GM19328 (cell line): ENCODE data around the gene IL12RB2.

Experiments
- ATAC-seq: cut with Tn5 transposase; IDR thresholded peaks from one replicate; pipeline ENCODE4 v1.9.1; 2021; ENCODE audit warnings: mild to moderate bottlenecking, moderate library complexity; ENCODE audit not compliant: unreplicated experiment

The IL12RB2 gene

DNA sequence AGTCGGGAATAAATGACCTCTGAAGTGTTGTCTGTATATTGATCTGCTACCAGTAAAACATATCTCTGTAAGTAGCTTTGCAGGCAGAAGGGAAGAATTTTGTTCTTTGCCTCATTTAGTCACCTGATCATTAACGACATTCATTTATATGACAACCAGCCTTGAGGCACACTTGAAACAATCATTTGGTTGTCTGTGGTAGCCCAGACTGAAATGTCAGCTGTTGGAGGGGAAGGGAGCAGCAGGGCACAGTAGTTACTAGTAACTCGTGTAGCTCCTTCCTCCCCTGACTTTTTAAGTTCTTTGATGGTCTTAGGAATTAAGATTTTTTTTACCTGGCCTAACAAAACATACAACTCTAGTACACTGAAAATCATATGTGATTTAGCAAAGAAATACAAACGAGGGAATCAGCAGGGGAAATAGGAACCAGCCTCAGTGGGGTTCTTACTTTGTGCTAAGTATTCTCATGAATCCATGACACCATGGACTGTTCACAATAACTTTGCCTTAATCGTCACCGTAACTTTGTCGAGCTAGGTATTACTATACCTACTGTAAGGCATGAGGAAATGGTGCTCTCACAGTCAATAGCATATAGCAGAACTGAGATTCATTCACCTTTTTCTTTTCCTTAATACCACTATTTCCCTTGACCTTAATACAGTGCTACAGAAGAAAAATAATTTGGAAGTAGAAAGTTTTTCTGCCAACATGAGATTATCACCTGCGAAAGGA lies 6.4 kb downstream of the IL12RB2 start:
- no peak for ATAC-seq

DNA sequence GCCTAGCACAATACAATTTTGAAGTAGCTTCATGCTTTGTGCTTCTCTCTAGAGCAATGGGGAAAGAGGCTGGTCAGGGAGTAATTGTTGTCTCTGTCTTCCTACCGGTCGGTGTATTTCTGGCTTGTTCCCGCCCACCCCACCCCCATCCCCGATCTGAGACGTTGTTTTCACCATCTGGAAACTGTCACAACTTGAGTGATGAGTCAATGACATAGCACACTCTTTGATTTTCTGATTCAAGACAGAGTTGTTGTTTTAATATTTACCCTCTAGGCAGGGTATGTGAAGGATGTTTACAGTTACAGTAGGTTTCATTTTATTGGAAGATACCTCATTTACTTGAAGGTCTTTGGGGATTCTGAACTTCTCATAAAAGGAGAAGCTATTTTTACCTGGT lies 7.0 kb downstream of the IL12RB2 start:
- no peak for ATAC-seq

GRCh38 chr1:67316180-67316902 lies 8.7 kb downstream of the IL12RB2 start:
- no peak for ATAC-seq

DNA sequence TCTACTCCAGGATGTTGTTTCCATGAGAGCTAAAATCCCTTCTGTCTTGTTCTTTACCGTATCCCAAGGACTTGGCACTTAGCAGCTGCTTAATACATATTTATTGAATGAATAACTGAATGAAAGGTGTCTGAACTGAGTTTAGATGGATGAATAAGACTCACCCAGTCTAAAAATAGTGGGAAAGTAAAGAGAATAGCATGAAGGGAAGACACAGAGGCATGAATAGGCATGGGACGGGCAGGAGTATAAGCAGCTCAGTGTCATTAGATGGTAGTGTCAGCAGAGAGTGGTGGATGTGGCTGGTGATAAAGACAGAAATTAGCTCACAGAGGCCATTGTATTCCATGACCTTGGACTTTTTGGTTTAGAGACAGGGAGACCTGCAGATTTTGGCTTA lies 9.2 kb downstream of the IL12RB2 start:
- no peak for ATAC-seq

DNA sequence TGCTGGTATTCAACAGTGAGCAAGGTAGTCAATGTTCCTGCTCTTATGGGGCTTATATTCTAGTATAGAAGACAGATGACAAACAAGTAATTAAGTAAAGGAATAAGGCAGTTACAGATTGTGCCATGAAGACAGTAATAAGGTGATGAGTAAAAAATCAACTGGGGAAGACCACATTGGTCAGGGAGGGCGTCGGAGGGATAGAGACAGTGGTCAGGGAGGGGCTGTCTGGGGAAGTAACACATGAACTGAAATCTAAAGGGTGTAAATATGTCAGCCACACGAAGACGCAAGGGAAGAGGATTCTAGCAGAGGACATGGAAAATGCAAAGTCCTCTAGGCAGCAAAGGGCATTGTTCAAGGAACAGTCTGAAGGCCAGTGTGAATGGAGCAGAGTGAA lies 10.1 kb downstream of the IL12RB2 start:
- no peak for ATAC-seq

DNA sequence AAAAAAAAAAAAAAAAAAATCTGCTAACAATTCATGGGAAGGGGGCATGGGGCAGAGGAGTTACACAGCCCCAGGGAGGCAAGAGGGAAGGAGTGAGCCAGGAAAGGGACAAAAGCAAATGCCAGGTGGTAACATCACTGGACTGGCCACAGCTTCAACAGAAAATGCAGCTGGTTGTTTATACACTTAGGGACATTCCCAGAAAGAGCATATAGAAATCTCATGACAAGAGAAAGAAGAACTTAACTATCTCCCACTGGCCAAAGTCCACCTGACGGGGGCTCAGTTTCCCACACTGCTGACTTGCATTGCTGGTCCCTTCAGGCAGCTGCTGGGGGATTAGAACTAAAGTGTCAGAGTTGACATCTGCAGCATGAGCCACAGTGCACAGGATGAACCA lies 14.8 kb downstream of the IL12RB2 start:
- ATAC-seq = no peak

- ATAC-seq = no peak
These were observed 15.4 kb downstream of the IL12RB2 start for GRCh38 chr1:67323087-67323486.

DNA sequence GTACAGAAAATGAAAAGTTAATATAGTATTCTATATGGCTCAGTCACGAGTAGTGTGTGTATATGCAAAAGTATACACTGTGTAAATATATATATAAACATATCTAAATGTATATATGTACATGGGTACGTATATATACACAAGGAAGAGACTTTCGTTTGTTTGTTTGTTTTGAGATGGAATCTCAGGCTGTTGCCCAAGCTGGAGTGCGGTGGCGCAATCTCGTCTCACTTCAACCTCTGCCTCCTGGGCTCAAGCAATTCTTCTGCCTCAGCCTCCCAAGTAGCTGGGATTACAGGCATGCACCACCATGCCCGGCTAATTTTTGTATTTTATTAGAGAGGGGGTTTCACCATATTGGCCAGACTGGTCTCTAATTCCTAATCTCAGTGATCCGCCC lies 16.4 kb downstream of the IL12RB2 start:
- no peak for ATAC-seq

- no peak for ATAC-seq
These were observed 20.3 kb downstream of the IL12RB2 start for GRCh38 chr1:67327864-67328466.

- peak; percentile 83 for ATAC-seq
These were observed 25.2 kb downstream of the IL12RB2 start for GRCh38 chr1:67332653-67333529.

DNA sequence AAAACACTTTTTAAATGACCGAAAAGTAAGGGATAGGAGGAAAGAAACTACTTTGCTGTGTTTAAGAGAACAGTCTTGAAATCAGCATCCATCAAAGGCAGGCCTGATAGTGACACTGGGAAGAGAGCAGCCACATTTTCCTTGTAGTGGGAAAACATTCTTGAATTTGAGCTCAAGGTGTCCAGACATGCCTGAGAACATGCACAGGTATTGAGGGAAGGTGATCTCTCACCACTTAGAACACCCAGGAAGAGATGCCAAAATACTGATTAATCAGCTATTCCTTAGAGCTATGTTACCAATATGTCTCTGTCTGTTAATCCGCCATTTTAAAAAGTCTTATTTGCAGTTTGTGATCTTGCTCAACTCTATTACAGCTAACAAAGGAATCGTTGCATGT lies 25.9 kb downstream of the IL12RB2 start:
- ATAC-seq = no peak

- no peak for ATAC-seq
These were observed 27.7 kb downstream of the IL12RB2 start for GRCh38 chr1:67335411-67335810.

GRCh38 chr1:67336157-67336556 lies 28.5 kb downstream of the IL12RB2 start:
- ATAC-seq = no peak

- ATAC-seq = no peak
These were observed 29.1 kb downstream of the IL12RB2 start for GRCh38 chr1:67336783-67337182.

- peak; percentile 45 for ATAC-seq
These were observed 31.0 kb downstream of the IL12RB2 start for GRCh38 chr1:67338642-67339041.

DNA sequence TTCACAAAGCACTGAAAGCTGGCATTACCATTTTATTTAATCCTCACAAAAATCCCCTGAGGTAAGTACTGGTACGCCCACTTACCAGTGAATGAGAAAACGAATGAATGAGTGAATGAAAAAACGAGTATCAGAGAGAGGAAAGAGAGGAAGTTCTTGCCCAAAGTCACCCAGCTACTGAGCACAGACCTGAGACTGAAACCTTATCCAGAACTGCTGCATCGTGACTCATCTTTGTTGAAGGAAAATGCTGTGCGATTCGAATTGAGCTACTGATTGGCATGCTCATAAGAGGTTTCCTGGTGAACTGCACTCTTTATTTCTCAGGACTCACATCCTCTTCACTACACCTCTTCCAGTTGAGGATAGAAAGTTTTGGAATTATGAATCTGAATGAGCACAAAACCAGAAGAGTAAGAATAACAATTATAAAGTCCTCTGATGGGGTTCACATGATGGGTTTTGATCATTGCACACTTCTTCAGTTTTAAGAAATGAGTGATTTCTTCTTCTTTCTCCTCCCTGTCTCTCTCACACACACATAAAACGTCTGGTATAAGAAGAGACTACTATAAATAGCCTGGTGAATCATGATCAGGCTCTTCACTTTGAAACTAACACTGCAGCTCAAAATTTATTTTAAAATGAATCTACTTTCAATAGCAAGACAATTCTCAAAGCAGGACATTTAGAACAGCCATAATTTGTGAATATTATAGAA lies 32.1 kb downstream of the IL12RB2 start:
- ATAC-seq = no peak

DNA sequence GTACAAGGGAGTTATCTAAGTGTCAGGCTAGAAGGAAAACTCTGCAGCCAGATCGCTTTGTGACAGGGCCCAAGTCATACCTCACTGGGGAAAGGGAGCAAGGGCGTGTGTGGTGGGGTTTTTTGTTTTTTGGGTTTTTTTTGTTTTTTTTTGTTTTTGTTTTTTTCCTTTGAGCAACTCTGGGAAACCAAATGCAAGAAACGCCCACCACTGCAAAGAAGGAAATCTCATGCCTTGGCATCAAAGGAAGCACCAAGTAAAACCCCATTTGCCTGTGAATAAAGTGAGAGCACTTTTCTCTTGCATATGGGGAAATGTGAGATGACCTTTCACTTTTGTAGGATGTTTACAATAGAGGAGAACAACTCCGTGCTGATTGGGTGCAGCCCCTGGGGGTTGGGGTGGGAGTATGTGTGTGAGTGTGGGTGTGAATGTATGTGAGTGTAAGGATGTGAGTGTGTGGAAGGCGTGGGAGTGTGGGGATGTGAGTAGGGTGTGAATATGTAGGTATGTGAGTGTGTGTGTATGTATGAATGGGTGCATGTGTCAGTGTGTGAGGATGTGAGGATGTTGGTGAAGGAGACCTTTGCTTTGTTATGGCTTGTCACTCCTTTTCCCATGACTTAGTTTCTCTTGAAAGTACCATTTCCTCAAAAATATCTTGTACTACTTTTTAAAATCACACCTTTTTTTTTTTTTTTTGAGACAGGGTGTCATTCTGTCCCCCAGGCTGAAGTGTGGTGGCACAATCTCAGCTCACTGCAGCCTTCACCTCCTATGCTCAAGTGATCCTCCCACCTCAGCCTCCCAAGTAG lies 34.6 kb downstream of the IL12RB2 start:
- peak; percentile 35 for ATAC-seq

GRCh38 chr1:67345556-67345955 lies 37.9 kb downstream of the IL12RB2 start:
- ATAC-seq = no peak

DNA sequence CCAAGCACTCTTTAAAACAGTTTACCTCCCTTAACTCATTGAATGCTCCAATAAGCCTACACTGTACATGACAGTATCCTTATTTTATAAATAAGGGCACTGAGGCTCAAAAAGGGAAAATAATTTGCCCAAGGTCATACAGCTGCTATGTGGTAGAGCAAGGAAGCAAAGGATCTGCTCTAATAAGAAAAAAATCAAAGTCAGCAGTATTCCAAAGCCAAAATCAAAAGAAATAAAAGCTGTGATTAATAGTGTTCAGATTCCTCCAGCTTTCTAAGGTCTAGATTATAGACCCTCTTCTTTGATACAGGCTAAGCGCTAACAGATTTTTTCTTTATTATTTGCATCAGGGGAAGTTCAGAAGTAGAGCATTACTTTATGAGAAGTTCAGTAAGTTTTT lies 39.3 kb downstream of the IL12RB2 start:
- ATAC-seq = no peak
